Keratinocyte (primary cell): ENCODE measurements around the gene GPR146.

Source experiments
- CTCF ChIP-seq, 3 experiments: IDR thresholded peaks in 1 of 3; conservative IDR thresholded peaks in 1 of 3; optimal IDR thresholded peaks in 1 of 3; 2 replicates in 2 of 3; 3 replicates in 1 of 3; pipeline versions ENCODE3 to v1.5.1; 2011; ENCODE audit warnings: low read length in 3 of 3, mild to moderate bottlenecking in 3 of 3, moderate library complexity in 2 of 3, control low read depth in 1 of 3, inconsistent platforms in 1 of 3; ENCODE audit not compliant: insufficient read depth in 2 of 3; ENCODE audit errors: extremely low read depth in 1 of 3
- EZH2 ChIP-seq: IDR thresholded peaks from one replicate; pipeline ENCODE4 v1.6.1; 2012; ENCODE audit warnings: inconsistent platforms, mild to moderate bottlenecking, low read length, moderate library complexity

GRCh38 chr7:1031716-1032455 is 12.5 kb upstream of the GPR146 start:
- TF ChIP-seq CTCF (optimal IDR thresholded peaks at IDR 0.05 in 1 of 3, IDR thresholded peaks at IDR 0.05 in 1 of 3, conservative IDR thresholded peaks at IDR 0.05 in 1 of 3; ENCODE audit: extremely low read depth in 1 of 3, insufficient read depth in 2 of 3, low read length in 3 of 3) (no peak), EZH2 (no peak)
